PFSK-1 (cell line): ENCODE results near the gene VPS18.

Experiments
- FOXP2 ChIP-seq: optimal IDR thresholded peaks from 2 replicates; pipeline ENCODE3; 2011; ENCODE audit warnings: borderline replicate concordance, control low read depth, inconsistent platforms; ENCODE audit not compliant: insufficient read depth; ENCODE audit errors: extremely low read length, extremely low read depth
- POLR2AphosphoS5 ChIP-seq: IDR thresholded peaks from 2 replicates; pipeline ENCODE4 v1.6.1; 2012; ENCODE audit warnings: low read depth, mild to moderate bottlenecking, control low read depth, low read length, moderate library complexity
- REST ChIP-seq, 2 experiments: IDR thresholded peaks; 2 replicates each; pipeline versions ENCODE4 v1.6.1 to v1.8.0; 2011 to 2012; ENCODE audit warnings: low read depth in 2 of 2, low read length in 2 of 2, control low read depth in 1 of 2, inconsistent platforms in 1 of 2, mild to moderate bottlenecking in 1 of 2, moderate library complexity in 1 of 2; ENCODE audit not compliant: insufficient read depth in 1 of 2
- SIN3A ChIP-seq: IDR thresholded peaks from 2 replicates; pipeline ENCODE4 v1.6.1; 2012; ENCODE audit warnings: mild to moderate bottlenecking, low read length, moderate library complexity, borderline replicate concordance; ENCODE audit not compliant: insufficient read depth
- TAF1 ChIP-seq: IDR thresholded peaks from 2 replicates; pipeline ENCODE4 v1.6.1; 2012; ENCODE audit warnings: low read length, control low read depth, borderline replicate concordance; ENCODE audit not compliant: insufficient read depth

GRCh38 chr15:40931300-40932142 is 37.3 kb downstream of the VPS18 start:
- TF ChIP-seq REST (IDR thresholded peaks at IDR 0.05; ENCODE audit: insufficient read depth in 1 of 2, low read depth in 2 of 2, low read length in 2 of 2) = no peak
- TF ChIP-seq POLR2AphosphoS5 = no peak
- no peak for TF ChIP-seq TAF1
- TF ChIP-seq SIN3A = no peak
- TF ChIP-seq FOXP2 = no peak
